ENCODE measurements around the gene ACD. TPM values are rescaled to one million over a fixed set of nuclear protein-coding genes. Genes with fewer than 3 reads are reported as not detected.

The ACD gene
- total RNA-seq, 6 experiments from 2014 or later = 4.0 to 8.2 (median 5.9) TPM

DNA sequence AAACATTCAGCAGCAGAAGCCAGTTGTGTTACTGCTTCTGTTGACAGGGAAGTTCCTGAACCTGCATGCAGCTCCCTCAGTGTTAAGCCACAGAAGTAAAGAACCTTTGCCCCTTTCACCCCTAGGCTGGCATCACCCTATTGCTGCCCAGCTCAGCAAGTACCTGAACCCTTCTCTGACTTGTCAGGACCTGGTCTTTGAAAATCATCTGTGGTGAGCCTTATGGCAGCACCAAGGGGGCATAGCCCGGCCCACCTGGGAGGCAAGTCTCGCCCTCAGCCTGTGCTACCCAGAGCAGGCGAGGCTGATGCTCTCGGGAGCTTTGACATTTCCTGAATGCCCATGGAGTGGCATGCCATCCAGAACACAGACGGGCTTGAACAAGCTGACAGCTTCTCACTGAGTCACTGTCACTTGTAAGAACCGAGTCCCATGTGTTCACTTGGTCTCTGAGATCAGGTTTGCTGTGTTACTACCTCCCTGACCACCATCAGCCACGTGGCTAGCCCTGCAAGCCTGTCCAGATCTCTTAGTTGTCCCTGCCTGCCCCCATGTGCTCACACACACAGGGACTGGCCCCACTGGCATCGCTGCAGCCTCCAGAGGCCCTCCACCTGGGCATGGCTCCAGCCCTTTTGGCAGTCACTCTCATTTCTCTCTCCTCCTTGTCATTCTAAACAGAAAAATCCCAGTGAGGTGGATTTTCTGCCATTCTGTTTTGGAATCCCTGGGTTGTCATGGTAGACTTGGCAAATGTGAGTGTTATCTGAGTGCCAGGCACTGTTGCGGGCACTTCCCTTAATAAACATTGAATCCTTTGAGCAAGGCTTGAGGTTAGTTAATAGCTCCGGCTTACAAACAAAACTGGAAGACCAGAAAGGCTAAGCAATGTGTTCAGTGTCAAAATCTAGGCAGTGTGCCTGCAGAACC lies 18.0 kb downstream of the ACD start:
- Histone ChIP-seq H3K27me3 (peaks cover 0 to 4% of the 10 kb centered on the region in 2 donors), H3K36me3 (peaks cover 0 to 22% (median 15%) of the 10 kb centered on the region in 4 donors), H3K4me3 (no peak overlapping the region), H3K9me3 (no peaks in the 10 kb centered on the region), H3K27ac (peak overlapping the region in 1 of 3 donors; percentile 22), H3K4me1 (peaks cover 0 to 18% (median 4%) of the 10 kb centered on the region in 4 donors)
- 41% methylated on average over 7 of the region's 10 CpGs for WGBS (ENCODE audit: insufficient coverage, low coverage, low lambda C conversion rate, missing lambda C conversion rate)
- ATAC-seq (peak; percentile 88 to 90 (median 88)), DNase-seq (peak; percentile 80 to 90 (median 88))
- TF ChIP-seq, protein P1, sequence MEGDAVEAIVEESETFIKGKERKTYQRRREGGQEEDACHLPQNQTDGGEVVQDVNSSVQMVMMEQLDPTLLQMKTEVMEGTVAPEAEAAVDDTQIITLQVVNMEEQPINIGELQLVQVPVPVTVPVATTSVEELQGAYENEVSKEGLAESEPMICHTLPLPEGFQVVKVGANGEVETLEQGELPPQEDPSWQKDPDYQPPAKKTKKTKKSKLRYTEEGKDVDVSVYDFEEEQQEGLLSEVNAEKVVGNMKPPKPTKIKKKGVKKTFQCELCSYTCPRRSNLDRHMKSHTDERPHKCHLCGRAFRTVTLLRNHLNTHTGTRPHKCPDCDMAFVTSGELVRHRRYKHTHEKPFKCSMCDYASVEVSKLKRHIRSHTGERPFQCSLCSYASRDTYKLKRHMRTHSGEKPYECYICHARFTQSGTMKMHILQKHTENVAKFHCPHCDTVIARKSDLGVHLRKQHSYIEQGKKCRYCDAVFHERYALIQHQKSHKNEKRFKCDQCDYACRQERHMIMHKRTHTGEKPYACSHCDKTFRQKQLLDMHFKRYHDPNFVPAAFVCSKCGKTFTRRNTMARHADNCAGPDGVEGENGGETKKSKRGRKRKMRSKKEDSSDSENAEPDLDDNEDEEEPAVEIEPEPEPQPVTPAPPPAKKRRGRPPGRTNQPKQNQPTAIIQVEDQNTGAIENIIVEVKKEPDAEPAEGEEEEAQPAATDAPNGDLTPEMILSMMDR (IDR thresholded peaks at IDR 0.05) = peak in 1 of 4 donors; percentile 6
- TF ChIP-seq POLR2A (IDR thresholded peaks at IDR 0.05) = no peak
- intact Hi-C loops (cut with DNase I) = no loop called here

DNA sequence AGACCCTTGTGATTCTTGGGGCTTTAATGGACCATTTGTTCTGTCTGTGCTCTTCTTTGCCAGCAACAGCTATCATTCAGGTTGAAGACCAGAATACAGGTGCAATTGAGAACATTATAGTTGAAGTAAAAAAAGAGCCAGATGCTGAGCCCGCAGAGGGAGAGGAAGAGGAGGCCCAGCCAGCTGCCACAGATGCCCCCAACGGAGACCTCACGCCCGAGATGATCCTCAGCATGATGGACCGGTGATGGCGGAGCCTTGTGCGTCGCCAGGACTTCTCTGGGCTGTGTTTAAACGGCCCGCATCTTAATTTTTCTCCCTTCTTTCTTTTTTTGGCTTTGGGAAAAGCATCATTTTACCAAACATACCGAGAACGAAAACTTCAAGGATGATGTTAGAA lies 22.4 kb downstream of the ACD start:
- no peak overlapping the region for H3K27ac ChIP-seq
- intact Hi-C loops (cut with DNase I) = no loop called here
- WGBS (ENCODE audit: insufficient coverage, low coverage, low lambda C conversion rate, missing lambda C conversion rate) = 95% methylated on average over 9 of the region's 12 CpGs
- no peak overlapping the region for H3K4me3 ChIP-seq
- H3K36me3 ChIP-seq = peaks cover 0 to 56% (median 28%) of the 10 kb centered on the region in 4 donors
- no peaks in the 10 kb centered on the region for H3K27me3 ChIP-seq
- peaks cover 0 to 16% (median 4%) of the 10 kb centered on the region in 4 donors for H3K4me1 ChIP-seq
- TF ChIP-seq POLR2A (IDR thresholded peaks at IDR 0.05) = no peak
- TF ChIP-seq, protein P1 (IDR thresholded peaks at IDR 0.05) = no peak
- DNase-seq (no peak), ATAC-seq (no peak)
- H3K9me3 ChIP-seq = no peaks in the 10 kb centered on the region

DNA sequence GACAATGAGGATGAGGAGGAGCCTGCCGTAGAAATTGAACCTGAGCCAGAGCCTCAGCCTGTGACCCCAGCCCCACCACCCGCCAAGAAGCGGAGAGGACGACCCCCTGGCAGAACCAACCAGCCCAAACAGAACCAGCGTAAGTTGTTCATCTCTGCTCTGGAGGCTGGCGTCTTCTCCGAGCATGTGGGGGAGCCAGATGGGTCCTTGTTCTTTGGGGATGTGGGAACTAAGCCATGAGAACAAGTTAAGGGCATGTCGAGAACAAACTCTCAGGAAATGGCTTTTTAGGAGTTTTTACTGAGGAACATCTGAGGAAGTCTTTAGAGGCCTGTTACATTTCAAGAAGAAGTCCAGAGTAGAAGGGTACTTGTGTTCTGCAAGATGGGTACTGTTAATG lies 23.3 kb downstream of the ACD start:
- no peak for TF ChIP-seq POLR2A (IDR thresholded peaks at IDR 0.05)
- TF ChIP-seq, protein P1 (IDR thresholded peaks at IDR 0.05) = no peak
- DNase-seq (no peak), ATAC-seq (no peak)
- intact Hi-C loops (cut with DNase I) = no loop called here
- Histone ChIP-seq H3K27me3 (no peaks in the 10 kb centered on the region), H3K4me3 (no peak overlapping the region), H3K27ac (no peak overlapping the region), H3K4me1 (peaks cover 0 to 7% (median 2%) of the 10 kb centered on the region in 4 donors), H3K9me3 (no peaks in the 10 kb centered on the region), H3K36me3 (peaks cover 0 to 61% (median 28%) of the 10 kb centered on the region in 4 donors)
- 90% methylated on average over 3 of the region's 8 CpGs for WGBS (ENCODE audit: insufficient coverage, low coverage, low lambda C conversion rate, missing lambda C conversion rate)

DNA sequence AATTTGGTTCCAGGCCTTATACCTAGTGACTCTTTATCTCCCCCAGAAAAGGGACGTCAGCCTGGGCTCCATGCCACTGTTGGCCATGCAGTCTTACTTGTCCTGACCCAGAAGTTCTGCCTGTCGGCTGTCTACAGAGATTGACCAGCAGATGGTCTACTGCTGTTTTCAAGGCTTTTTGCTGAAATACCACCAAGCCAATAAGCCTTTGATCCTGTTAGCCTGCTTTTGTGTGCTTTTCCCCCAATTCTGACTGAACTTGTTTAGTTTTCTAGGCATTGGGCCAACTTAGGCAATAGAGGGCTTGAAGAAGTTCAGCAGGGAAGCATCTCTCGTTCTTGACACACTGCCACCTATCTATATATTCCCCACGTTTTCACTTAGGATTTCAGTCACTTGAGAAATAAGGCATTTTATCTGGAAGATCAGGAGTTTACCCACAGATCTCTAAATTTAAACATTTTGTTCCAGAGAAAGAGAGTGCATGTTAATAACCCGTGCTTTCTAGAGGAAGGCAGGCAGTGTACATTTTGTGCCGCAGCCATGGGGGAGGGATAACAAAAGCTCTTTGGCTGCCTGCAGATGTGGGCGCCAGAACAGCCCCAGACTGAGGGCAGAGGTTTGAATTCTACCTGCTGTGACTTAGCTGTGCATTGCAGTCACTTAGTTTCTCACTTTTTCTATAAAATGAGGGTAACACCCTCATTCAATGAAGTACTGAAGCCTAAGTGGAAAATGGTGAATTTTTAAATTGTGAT lies 27.5 kb downstream of the ACD start:
- ATAC-seq (peak in 1 of 4 donors; percentile 45), DNase-seq (no peak)
- intact Hi-C loops (cut with DNase I) = no loop called here
- Histone ChIP-seq H3K9me3 (no peaks in the 10 kb centered on the region), H3K27ac (no peak overlapping the region), H3K27me3 (no peaks in the 10 kb centered on the region), H3K4me3 (no peak overlapping the region), H3K4me1 (no peaks in the 10 kb centered on the region), H3K36me3 (peaks cover 0 to 68% (median 34%) of the 10 kb centered on the region in 4 donors)
- no peak for TF ChIP-seq POLR2A (IDR thresholded peaks at IDR 0.05)
- TF ChIP-seq, protein P1 (IDR thresholded peaks at IDR 0.05) = no peak
- 50% methylated on average over 7 of the region's 7 CpGs for WGBS (ENCODE audit: insufficient coverage, low coverage, low lambda C conversion rate, missing lambda C conversion rate)
